Osteoblast (primary cell): ENCODE results near the gene ZSWIM6. TPM values are rescaled to one million over a fixed set of nuclear protein-coding genes. Genes with fewer than 3 reads are reported as not detected.

Experiments
- DNase-seq: peaks from one replicate; pipeline ENCODE4 v3.0.0; 2011; ENCODE audit warnings: low spot score, mixed read lengths; ENCODE audit not compliant: insufficient read length; ENCODE audit errors: missing footprints
- H2AFZ ChIP-seq: 2 replicates; pipeline ENCODE4 v1.6.0; 2011; ENCODE audit warnings: mild to moderate bottlenecking, low read length
- H3K27ac ChIP-seq: 2 replicates; pipeline ENCODE4 v1.5.1; 2011; ENCODE audit warnings: mild to moderate bottlenecking, low read depth, low read length, moderate library complexity
- H3K27me3 ChIP-seq: 2 replicates; pipeline ENCODE4 v1.6.0; 2012; ENCODE audit warnings: mild to moderate bottlenecking, control low read depth, inconsistent platforms, low read length, moderate library complexity; ENCODE audit not compliant: insufficient read depth
- H3K36me3 ChIP-seq: 2 replicates; pipeline ENCODE4 v1.5.1; 2011; ENCODE audit warnings: mild to moderate bottlenecking, low read length, control low read depth, moderate library complexity; ENCODE audit not compliant: insufficient read depth
- H3K4me1 ChIP-seq: 2 replicates; pipeline ENCODE4 v1.5.1; 2011; ENCODE audit warnings: mild to moderate bottlenecking, low read length, control low read depth, moderate library complexity; ENCODE audit not compliant: insufficient read depth
- H3K4me2 ChIP-seq: 2 replicates; pipeline ENCODE4 v1.6.0; 2011; ENCODE audit warnings: mild to moderate bottlenecking, low read length; ENCODE audit not compliant: insufficient read depth
- H3K4me3 ChIP-seq: fragments of 200-600 bp; sonication (generic); 3 replicates; pipeline ENCODE4 v1.5.1; 2012; ENCODE audit warnings: mild to moderate bottlenecking, low read length, inconsistent platforms; ENCODE audit not compliant: insufficient read depth
- H3K79me2 ChIP-seq: 2 replicates; pipeline ENCODE4 v1.6.0; 2012; ENCODE audit warnings: mild to moderate bottlenecking, low read length, control low read depth, inconsistent platforms; ENCODE audit not compliant: insufficient read depth
- H3K9me3 ChIP-seq: 2 replicates; pipeline ENCODE4 v1.5.1; 2011; ENCODE audit warnings: low read depth, low read length, control low read depth
- H4K20me1 ChIP-seq: 2 replicates; pipeline ENCODE4 v1.6.0; 2012; ENCODE audit warnings: mild to moderate bottlenecking, low read length, control low read depth; ENCODE audit not compliant: insufficient read depth
- total RNA-seq: library from RNA; depleted of rRNA; stranded (reverse); fragments of >200 nt; gene quantifications from 2 replicates; pipeline ENCODE4 v1.2.3, GENCODE V29; 2012
- TF ChIP-seq, protein P1 (sequence below): IDR thresholded peaks from 2 replicates; pipeline ENCODE4 v1.5.1; 2011; ENCODE audit warnings: mild to moderate bottlenecking, low read depth, low read length, moderate library complexity; ENCODE audit errors: extremely low read depth

ZSWIM6 gene
- total RNA-seq, 1 donor: 10.5 TPM

DNA sequence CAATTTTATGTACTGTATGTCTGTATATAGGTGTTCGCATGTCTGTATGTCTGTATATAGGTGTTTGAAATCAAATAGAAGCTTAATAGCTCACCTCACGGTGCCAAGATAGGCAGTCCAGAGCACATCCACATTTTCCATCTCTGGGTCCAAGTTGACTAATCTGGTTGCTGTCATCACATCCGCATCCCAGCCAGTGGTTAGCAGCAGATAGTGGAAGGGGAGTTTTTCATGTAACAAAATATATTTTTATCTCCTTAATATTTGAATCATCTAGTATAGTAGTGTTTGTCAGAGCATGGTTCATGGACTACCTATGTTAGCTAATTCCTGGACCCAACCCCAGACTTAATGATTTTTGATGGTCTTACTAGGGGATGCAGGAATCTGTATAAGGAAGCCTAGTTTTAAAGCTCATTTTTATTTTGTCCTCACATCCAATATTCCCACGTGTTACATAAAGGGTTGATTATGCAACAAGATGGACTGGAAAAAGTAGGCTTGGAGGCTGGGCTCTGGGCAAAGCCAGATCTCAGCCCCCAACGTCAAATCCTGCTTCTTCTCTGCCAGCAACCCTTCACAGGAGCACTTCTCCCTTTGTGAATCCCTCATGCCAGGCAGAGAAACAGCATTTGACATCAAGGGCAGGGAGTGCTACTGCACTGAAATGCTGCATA is 219.7 kb downstream of the ZSWIM6 start:
- no peaks in the 10 kb centered on the region for H3K4me1 ChIP-seq
- no peaks in the 10 kb centered on the region for H4K20me1 ChIP-seq
- H3K27ac ChIP-seq: no peak overlapping the region
- H3K4me3 ChIP-seq: no peak overlapping the region
- H3K79me2 ChIP-seq: no peaks in the 10 kb centered on the region
- peaks cover 2% of the 10 kb centered on the region for H3K36me3 ChIP-seq
- no peak overlapping the region for H2AFZ ChIP-seq
- H3K27me3 ChIP-seq: no peaks in the 10 kb centered on the region
- no peak overlapping the region for H3K4me2 ChIP-seq
- H3K9me3 ChIP-seq: no peaks in the 10 kb centered on the region
- TF ChIP-seq, protein P1, sequence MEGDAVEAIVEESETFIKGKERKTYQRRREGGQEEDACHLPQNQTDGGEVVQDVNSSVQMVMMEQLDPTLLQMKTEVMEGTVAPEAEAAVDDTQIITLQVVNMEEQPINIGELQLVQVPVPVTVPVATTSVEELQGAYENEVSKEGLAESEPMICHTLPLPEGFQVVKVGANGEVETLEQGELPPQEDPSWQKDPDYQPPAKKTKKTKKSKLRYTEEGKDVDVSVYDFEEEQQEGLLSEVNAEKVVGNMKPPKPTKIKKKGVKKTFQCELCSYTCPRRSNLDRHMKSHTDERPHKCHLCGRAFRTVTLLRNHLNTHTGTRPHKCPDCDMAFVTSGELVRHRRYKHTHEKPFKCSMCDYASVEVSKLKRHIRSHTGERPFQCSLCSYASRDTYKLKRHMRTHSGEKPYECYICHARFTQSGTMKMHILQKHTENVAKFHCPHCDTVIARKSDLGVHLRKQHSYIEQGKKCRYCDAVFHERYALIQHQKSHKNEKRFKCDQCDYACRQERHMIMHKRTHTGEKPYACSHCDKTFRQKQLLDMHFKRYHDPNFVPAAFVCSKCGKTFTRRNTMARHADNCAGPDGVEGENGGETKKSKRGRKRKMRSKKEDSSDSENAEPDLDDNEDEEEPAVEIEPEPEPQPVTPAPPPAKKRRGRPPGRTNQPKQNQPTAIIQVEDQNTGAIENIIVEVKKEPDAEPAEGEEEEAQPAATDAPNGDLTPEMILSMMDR: no peak
- no peak for DNase-seq

DNA sequence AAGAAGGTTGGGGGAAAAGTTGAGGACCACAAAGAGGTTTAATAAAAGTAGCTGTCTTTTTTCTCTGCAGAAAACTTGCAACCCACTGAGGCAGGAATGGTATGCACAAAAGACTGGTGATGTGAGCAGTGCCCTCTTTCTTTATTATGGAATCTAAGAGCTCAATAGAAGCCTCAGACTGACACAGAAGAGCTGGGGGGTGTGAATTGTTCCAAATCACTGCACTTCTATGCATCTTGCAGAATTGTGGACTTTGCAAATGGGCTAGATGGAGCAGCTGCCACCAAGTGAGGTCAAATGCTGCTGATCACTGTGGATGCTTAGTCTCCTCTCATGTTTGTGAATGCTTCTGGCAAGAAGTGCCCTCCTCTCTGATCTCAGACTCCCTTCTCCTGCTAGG is 227.1 kb downstream of the ZSWIM6 start:
- Histone ChIP-seq H4K20me1 (no peaks in the 10 kb centered on the region), H3K4me1 (no peaks in the 10 kb centered on the region), H3K4me3 (no peak overlapping the region), H2AFZ (no peak overlapping the region), H3K36me3 (no peaks in the 10 kb centered on the region), H3K9me3 (no peaks in the 10 kb centered on the region), H3K79me2 (no peaks in the 10 kb centered on the region), H3K27me3 (no peaks in the 10 kb centered on the region), H3K4me2 (no peak overlapping the region), H3K27ac (no peak overlapping the region)
- TF ChIP-seq, protein P1: no peak
- no peak for DNase-seq

DNA sequence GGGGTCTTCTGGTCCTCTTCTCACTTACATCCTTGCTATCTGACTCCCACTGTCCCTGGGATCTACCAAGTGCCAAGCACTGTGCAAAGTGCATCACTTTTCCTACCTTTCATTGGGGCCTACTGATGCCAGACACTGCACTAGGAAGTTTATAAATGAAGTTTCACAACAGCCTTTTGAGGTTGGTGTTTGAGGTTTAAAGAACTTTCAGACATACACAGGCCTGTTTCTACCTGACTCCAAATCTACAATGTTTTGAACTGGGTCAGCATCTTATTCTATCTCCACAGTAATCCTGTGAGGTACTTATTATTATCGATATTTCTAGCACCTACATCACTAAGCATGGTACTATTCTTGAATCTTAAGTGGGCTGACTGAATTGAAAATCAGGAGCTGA is 227.7 kb downstream of the ZSWIM6 start:
- TF ChIP-seq, protein P1: no peak
- no peak overlapping the region for H3K4me3 ChIP-seq
- no peak overlapping the region for H3K4me2 ChIP-seq
- DNase-seq: no peak
- no peaks in the 10 kb centered on the region for H3K36me3 ChIP-seq
- no peaks in the 10 kb centered on the region for H4K20me1 ChIP-seq
- no peaks in the 10 kb centered on the region for H3K4me1 ChIP-seq
- H3K27ac ChIP-seq: no peak overlapping the region
- no peak overlapping the region for H2AFZ ChIP-seq
- H3K27me3 ChIP-seq: no peaks in the 10 kb centered on the region
- H3K79me2 ChIP-seq: no peaks in the 10 kb centered on the region
- no peaks in the 10 kb centered on the region for H3K9me3 ChIP-seq

DNA sequence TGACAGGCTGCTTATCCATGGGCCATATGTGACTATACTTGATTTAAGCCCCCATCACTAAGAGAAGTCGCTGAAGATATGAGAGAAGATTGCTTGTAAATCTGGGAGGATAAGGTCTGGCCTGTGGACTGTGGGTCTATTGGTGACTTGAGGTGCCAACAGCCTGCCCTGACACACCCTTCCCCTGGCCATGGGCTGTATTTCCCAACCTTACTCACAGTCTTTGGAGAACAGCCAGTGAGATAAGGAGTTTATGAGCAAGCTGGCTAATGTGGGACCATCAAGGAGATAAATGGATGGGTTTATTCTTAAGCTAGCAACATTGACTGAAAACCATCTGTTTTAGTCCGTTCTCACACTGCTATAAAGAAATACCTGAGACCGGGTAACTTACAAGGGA is 231.3 kb downstream of the ZSWIM6 start:
- no peak overlapping the region for H2AFZ ChIP-seq
- TF ChIP-seq, protein P1: no peak
- H3K79me2 ChIP-seq: no peaks in the 10 kb centered on the region
- no peak overlapping the region for H3K27ac ChIP-seq
- no peaks in the 10 kb centered on the region for H3K9me3 ChIP-seq
- no peaks in the 10 kb centered on the region for H3K27me3 ChIP-seq
- no peaks in the 10 kb centered on the region for H3K4me1 ChIP-seq
- no peaks in the 10 kb centered on the region for H4K20me1 ChIP-seq
- no peak for DNase-seq
- H3K36me3 ChIP-seq: no peaks in the 10 kb centered on the region
- no peak overlapping the region for H3K4me3 ChIP-seq
- H3K4me2 ChIP-seq: no peak overlapping the region
